ENCODE results near the gene KCNJ11. TPM values are rescaled to one million over a fixed set of nuclear protein-coding genes. Genes with fewer than 3 reads are reported as not detected.

Gene KCNJ11
- polyA plus RNA-seq, 3 donors = 1.5 to 12.3 (median 1.7) TPM

DNA sequence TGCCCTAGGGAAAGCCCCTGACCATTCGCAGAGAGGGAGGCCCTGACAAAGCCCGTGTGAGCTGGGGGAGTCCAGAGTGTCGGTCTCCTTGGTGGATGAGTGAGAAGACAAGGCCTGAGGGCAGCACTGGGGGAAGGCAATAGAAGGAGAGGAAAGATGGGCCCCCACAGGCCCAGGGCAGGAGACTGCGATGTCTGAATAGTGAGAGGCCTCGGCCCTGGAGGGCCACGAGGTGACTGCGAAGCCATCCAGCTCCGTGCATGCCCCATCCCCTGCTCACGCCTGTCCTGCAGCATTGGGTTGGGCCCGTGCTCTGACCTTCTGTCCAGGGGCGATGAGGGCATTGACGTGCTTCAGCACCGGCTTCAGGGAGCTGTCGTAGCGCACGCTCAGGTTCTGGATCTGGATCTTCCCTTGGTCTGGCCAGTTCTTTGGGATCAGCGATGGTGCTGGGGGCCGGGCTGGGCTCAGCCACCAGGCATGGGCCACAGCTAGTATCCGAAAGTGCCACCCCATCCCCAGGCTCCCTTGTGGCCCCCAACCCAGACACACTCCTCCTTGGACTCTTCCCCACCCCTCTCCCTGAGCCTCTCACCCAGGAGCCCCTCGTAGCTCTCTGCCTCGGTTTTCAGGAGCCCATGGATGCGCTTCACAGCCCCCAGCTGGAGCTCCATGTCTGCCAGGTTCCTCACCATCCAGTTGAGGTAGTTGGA lies 8.3 kb upstream of the KCNJ11 start:
- WGBS, 3 donors = 93 to 95% (median 95%) methylated on average over 21 to 22 of the region's 22 CpGs
- H3K27ac ChIP-seq (ENCODE audit: low read depth, low read length) = no peak overlapping the region

GRCh38 chr11:17395978-17396377 lies 7.5 kb upstream of the KCNJ11 start:
- 90 to 94% (median 93%) methylated on average over 6 of the region's 6 CpGs for WGBS, 3 donors
- H3K27ac ChIP-seq (ENCODE audit: low read depth, low read length) = no peak overlapping the region

- H3K27ac ChIP-seq (ENCODE audit: low read depth, low read length) = no peak overlapping the region
- WGBS, 3 donors = 95 to 96% (median 96%) methylated on average over 20 of the region's 20 CpGs
Measured at GRCh38 chr11:17395554-17395961, 7.1 kb upstream of the KCNJ11 start.

DNA sequence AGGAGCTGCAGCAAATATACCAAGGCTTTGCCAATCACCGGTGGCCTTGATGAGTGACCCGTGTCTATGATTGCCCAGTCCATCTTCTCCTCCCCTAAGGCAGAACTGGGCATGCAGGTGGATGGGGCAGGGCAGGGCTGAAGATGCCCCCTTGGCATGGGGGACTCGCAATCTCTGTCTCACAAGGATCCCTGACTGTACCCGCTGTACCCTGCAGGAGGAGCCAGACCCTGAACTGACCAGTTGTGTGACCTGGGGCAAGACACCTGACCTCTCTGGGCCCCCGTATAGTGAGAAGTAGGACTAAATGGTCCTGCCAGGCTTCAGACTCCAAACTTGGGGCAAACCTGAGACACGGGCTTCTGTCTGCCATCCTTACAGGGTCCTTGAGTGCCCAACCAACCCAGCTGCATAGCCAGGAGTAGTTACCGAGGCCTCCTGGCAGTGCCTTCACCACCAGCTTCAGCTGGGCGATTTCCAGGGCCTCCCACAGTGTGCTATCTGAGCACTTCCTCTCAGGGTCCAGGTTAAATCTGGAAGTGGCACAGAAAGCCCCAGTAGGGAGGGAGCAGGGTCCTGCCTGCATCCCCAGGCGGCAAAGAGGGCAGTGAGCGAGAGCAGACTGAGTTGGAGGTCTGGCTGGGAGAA lies 6.4 kb upstream of the KCNJ11 start:
- no peak overlapping the region for H3K27ac ChIP-seq (ENCODE audit: low read depth, low read length)

DNA sequence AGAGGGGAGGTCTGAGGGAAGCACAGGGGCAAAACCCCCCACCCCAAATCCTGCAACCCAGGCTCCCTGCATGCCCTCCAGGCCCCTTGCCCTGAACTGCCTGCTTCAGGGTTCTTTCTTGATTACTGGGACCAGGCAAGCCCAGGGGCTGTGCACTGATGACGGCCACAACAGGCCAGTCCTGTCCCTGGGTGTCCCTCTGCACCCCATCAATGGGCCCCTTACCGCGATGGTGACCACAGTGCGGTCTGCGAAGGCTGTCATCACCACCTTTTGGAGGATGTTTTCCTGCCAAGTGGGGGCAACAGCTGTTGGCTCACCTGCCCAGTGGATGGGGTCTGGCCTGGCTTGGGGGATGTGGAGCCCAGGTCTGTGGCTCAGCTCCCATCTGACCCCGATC lies 5.0 kb upstream of the KCNJ11 start:
- H3K27ac ChIP-seq (ENCODE audit: low read depth, low read length) = no peak overlapping the region
- WGBS, 3 donors = 91 to 94% (median 94%) methylated on average over 6 of the region's 6 CpGs

More for the DNA sequence above, 6.4 kb upstream of the KCNJ11 start:
- 87 to 95% (median 91%) methylated on average over 10 of the region's 10 CpGs for WGBS, 3 donors

- 90 to 92% (median 91%) methylated on average over 14 of the region's 14 CpGs for WGBS, 3 donors
- H3K27ac ChIP-seq (ENCODE audit: low read depth, low read length) = no peak overlapping the region
Measured at GRCh38 chr11:17392872-17393271, 4.4 kb upstream of the KCNJ11 start.

DNA sequence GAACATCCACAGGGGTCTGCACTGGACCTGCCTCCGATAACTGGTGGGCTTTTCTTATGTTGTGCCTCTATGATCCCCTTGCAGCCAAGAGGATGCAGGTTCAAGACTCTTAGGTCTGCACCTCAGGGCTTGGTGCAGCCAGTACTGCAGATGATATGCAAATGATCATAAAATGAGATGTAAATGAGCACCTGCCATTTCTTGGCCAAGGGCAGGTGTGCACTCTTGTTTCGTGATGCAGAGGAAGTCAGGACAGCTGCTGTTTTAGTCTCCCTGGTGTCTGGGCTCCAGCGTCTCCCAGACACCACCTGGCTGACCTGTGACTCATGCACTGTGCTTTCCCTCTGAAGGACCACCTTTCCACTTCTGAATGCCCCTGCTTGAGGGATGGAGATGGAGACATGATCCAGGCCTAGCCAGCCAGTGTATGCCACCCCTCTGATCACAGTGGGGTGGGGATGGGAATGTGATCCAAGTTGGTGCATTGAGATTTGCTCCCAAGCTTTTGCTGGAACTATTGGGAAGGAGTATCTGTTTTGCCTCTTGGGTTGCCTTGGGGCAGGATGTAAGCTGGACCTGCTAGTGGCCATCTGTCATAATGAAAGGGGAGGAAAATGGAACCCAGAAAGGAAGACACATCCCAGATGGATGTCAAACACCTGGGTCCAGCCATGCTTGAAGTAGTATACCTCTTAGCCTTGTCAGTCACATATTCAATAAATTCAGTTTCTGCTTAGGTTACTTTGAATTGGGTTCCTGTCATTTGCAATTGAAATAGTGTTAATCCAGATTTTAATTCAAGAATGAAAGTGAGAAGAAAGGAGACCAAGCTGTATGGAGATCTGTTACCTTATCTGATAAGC lies 3.3 kb upstream of the KCNJ11 start:
- no peak overlapping the region for H3K27ac ChIP-seq (ENCODE audit: low read depth, low read length)
- 78 to 88% (median 82%) methylated on average over 3 of the region's 3 CpGs for WGBS, 3 donors

DNA sequence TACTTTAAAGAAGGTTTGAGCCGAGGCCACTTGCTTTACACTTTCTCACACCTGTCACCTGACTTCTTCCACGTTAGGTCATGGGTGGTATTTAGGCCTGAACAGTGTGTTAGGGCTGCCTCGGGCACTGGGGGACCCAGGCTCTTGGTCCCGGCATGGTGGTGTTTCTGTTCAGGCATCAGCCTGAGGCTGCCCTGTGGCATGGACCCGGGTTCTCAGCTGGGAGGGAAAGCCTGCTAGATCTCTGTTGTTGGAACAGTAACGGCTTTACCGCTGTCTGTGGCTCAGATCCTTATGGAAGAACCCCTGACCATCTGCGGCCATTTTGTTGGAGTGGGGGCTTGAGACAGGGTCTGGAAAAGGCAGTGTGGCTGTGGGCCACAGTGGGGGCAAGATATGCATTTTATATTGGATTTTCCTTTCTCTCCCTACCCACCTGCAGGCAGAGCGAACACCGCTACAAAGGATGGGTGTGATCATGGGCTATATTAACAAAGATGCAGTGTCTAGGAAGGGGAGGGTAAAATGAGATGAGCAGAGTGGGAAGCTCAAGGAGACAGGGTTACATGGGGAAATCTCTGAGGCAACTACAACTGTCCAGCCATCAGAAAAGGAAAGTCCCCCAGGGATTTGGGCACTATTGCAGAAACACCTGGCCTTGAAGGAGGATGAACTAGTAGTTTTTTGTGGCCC lies 1.6 kb upstream of the KCNJ11 start:
- 55 to 69% (median 68%) methylated on average over 10 of the region's 10 CpGs for WGBS, 3 donors
- no peak overlapping the region for H3K27ac ChIP-seq (ENCODE audit: low read depth, low read length)

DNA sequence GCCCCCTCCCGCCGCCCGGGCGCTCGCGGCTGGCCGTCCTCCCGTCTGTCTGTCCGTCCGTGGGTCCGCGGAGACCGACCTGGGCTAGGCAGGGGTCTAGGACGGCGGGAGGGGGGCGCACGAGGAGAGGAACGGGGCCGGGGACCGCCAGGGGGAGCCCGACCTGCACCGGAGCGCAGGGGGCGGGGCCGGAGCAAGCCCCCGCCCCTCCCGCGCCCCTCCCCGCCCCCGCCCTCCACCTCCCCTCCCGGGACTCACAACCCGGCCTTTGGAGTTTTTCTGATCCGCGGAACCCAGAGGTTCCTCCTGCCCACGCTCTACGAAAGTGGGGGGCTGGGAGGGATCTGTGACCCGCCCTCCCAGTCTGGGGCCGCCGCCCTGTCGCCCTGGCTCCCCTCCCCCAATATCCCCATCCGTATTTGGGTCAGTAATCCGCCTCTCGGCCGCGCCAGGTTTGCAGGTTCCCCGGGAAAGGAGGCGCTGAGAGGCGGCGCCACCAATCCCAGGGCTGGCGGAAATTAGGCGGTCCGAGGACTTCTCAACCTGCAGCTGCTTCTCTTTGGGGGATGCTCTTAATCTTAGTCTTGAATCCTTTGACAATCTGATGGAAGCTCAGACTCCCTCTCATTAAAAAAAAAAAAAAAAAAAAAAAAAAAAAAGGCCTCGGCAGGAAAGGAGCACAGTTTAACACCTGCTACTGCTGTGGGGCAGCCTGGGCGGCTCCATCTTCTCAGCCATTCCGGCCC lies 925 bp upstream of the KCNJ11 start:
- WGBS, 3 donors = 2 to 5% (median 3%) methylated on average over 40 to 54 of the region's 55 CpGs
- H3K27ac ChIP-seq (ENCODE audit: low read depth, low read length) = no peak overlapping the region

GRCh38 chr11:17387811-17388210 lies 648 bp downstream of the KCNJ11 start:
- H3K27ac ChIP-seq (ENCODE audit: low read depth, low read length) = no peak overlapping the region
- 82 to 94% (median 92%) methylated on average over 20 of the region's 20 CpGs for WGBS, 3 donors

DNA sequence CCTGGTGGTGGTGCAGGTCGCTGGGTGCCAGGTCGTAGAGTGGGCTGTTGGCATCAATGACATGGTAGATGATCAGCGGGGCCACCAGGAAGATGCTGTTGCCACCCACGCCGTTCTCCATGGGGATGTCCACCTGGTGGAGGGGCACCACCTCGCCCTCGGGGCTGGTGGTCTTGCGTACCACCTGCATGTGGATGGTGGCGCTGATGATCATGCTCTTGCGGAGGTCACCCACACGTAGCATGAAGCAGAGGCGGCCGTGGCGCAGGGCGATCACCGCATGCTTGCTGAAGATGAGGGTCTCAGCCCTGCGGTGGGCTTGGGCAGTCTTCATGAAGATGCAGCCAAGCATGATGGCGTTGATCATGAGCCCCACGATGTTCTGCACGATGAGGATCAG lies 1.2 kb downstream of the KCNJ11 start:
- 97 to 98% (median 97%) methylated on average over 20 of the region's 20 CpGs for WGBS, 3 donors
- no peak overlapping the region for H3K27ac ChIP-seq (ENCODE audit: low read depth, low read length)

GRCh38 chr11:17386331-17387084 lies 2.0 kb downstream of the KCNJ11 start:
- WGBS, 3 donors = 44 to 76% (median 74%) methylated on average over 23 of the region's 23 CpGs
- H3K27ac ChIP-seq (ENCODE audit: low read depth, low read length) = no peak overlapping the region

- H3K27ac ChIP-seq (ENCODE audit: low read depth, low read length) = no peak overlapping the region
- WGBS, 3 donors = 43 to 87% (median 86%) methylated on average over 4 to 6 of the region's 6 CpGs
Measured at GRCh38 chr11:17385926-17386325, 2.5 kb downstream of the KCNJ11 start.

GRCh38 chr11:17385492-17385891 lies 3.0 kb downstream of the KCNJ11 start:
- H3K27ac ChIP-seq (ENCODE audit: low read depth, low read length) = no peak overlapping the region

DNA sequence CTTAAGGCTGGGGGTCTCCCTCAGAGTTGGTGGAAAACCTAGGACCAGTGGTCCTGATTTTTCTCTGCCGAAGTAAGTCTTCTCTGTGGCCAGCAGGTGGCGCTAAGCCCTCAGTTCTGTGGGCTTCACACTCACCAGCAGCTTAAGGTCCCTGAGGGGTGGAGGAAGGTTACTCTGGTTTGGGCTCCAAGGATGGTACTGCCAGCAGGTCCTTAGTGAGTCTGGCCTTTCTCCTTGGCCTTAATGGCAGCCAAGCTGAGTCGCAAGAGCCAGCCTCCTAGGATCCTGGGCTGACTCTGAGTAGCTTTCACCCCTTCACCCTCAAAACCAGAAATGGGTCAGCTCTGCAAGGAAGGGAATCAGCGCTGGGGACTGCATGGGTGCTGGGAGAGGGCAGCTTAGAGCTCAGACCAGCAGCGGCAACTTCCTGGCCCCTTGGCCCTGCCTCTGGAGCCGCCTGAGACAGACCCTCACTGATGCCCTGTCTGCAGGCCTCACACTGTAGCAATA lies 4.4 kb downstream of the KCNJ11 start:
- no peak overlapping the region for H3K27ac ChIP-seq (ENCODE audit: low read depth, low read length)
- WGBS, 3 donors = 43 to 50% (median 49%) methylated on average over 6 of the region's 6 CpGs

More at GRCh38 chr11:17385492-17385891, 3.0 kb downstream of the KCNJ11 start:
- 59 to 89% (median 85%) methylated on average over 5 of the region's 5 CpGs for WGBS, 3 donors

GRCh38 chr11:17383461-17383860 lies 5.0 kb downstream of the KCNJ11 start:
- 48 to 100% (median 86%) methylated on average over 1 of the region's 1 CpG for whole genome bisulfite sequencing, 3 donors
- H3K27ac ChIP-seq (ENCODE audit: low read depth, low read length) = no peak overlapping the region
